ENCODE data around the gene TTBK2. TPM values are rescaled to one million over a fixed set of nuclear protein-coding genes. Genes with fewer than 3 reads are reported as not detected.

TTBK2 gene
- total and polyA plus RNA-seq, 2 donors (not counting 3 experiments of a cell fraction or from before 2014, with no cell fraction given): 4.4 to 17.1 TPM

DNA sequence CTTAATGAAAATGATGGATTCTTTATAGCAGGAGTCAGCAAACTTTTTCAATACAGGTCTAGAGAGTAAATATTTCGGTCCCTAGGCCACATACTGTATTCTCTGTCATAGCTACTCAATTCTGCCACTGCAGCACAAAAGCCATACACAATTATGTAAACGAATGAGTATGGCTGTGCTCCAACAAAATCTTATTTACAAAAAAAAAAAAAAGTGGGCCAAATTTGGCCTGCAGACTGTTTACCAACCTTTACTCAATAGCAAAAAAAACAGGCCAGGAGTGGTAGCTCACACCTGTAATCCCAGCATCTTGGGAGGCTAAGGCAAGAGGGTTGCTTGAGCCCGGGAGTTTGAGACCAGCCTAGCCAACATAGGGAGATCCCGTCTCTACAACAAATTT is 41.1 kb downstream of the TTBK2 start:
- Histone ChIP-seq H3K27ac (ENCODE audit: insufficient read depth, low read depth, low read length) (no peak overlapping the region), H3K36me3 (ENCODE audit: control insufficient read depth in 2 of 2, extremely low read depth in 1 of 2, insufficient read depth in 2 of 2, low read length in 2 of 2) (peaks cover 0 to 3% of the 10 kb centered on the region in 2 experiments), H3K27me3 (ENCODE audit: control insufficient read depth in 2 of 2, insufficient read depth in 2 of 2, low read length in 2 of 2) (no peaks in the 10 kb centered on the region), H3K4me1 (ENCODE audit: control insufficient read depth, extremely low read depth, insufficient read depth, low read length) (no peaks in the 10 kb centered on the region), H3K9me3 (replicated peaks; ENCODE audit: control insufficient read depth, insufficient read depth, low read length) (no peaks in the 10 kb centered on the region), H3K4me2 (ENCODE audit: insufficient read depth, low read length) (no peak overlapping the region), H3K79me2 (ENCODE audit: control insufficient read depth, insufficient read depth, low read length) (no peaks in the 10 kb centered on the region), H3K4me3 (replicated peaks in 1 of 3; ENCODE audit: insufficient read depth in 1 of 3, low read depth in 1 of 3, low read length in 3 of 3) (no peak overlapping the region), H2AFZ (ENCODE audit: low read depth, low read length) (no peak overlapping the region), H4K20me1 (replicated peaks; ENCODE audit: control insufficient read depth, extremely low read depth, insufficient read depth, low read length) (no peaks in the 10 kb centered on the region), H3K9ac (replicated peaks; ENCODE audit: extremely low read depth, insufficient read depth, low read length) (no peak overlapping the region), H3K9me1 (replicated peaks; ENCODE audit: control insufficient read depth, extremely low read depth, insufficient read depth, low read length) (no peaks in the 10 kb centered on the region)
- no peak for DNase-seq (ENCODE audit: low read depth, low spot score)
- dilution Hi-C loops (cut with MboI; ENCODE audit: extremely low pct_ligation_motif_present, low sequenced_read_pairs): no loop called here
- ChIA-PET CTCF (interaction anchor here (0.9 to 1.4 kb wide), 4 partner anchors 11 to 47 kb away, joined by 3 to 4 read pairs (median 4); no protein-coding TSS in a partner anchor), POLR2A (no interaction called here)
- no peak for TF ChIP-seq POLR2A (IDR thresholded peaks at IDR 0.05; ENCODE audit: low read depth, low read length)
- no peak for TF ChIP-seq GATA2 (IDR thresholded peaks at IDR 0.05; ENCODE audit: insufficient read depth, insufficient read length, low read depth, low read length)
- TF ChIP-seq, protein P1, sequence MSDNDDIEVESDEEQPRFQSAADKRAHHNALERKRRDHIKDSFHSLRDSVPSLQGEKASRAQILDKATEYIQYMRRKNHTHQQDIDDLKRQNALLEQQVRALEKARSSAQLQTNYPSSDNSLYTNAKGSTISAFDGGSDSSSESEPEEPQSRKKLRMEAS (IDR thresholded peaks at IDR 0.05; ENCODE audit: insufficient read depth, insufficient read length): no peak
- no peak for TF ChIP-seq EZH2 (IDR thresholded peaks at IDR 0.05; ENCODE audit: borderline replicate concordance, low read depth, low read length, severe bottlenecking)
- no peak for TF ChIP-seq MYC (IDR thresholded peaks at IDR 0.05; ENCODE audit: low read depth, low read length)
- TF ChIP-seq, protein P2, sequence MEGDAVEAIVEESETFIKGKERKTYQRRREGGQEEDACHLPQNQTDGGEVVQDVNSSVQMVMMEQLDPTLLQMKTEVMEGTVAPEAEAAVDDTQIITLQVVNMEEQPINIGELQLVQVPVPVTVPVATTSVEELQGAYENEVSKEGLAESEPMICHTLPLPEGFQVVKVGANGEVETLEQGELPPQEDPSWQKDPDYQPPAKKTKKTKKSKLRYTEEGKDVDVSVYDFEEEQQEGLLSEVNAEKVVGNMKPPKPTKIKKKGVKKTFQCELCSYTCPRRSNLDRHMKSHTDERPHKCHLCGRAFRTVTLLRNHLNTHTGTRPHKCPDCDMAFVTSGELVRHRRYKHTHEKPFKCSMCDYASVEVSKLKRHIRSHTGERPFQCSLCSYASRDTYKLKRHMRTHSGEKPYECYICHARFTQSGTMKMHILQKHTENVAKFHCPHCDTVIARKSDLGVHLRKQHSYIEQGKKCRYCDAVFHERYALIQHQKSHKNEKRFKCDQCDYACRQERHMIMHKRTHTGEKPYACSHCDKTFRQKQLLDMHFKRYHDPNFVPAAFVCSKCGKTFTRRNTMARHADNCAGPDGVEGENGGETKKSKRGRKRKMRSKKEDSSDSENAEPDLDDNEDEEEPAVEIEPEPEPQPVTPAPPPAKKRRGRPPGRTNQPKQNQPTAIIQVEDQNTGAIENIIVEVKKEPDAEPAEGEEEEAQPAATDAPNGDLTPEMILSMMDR (IDR thresholded peaks at IDR 0.05; ENCODE audit: extremely low read depth in 1 of 2, insufficient read depth in 1 of 2, low read depth in 1 of 2, low read length in 2 of 2): no peak
- intact Hi-C loops (cut with micrococcal nuclease): no loop called here
- BruUV-seq (replicated peaks): no TSS peak
- FAIRE-seq: no peak

DNA sequence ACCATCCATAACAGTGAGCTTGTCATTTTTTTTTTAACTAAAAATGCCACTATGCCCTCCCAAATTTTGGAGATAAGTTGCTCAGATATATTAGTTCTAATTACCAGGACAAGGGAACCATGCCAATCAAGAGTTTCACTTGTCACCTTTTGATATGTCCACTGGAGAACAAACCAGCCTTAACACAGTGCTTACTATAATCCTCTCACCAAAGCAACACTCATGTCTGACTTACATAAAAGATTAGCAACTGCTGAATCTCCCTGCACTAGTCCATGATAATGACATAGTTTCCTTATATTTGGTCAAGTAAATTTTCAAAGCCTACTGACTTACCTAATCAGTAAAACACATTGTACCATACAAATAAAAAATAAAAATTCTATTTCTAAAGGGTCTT is 44.4 kb downstream of the TTBK2 start:
- TF ChIP-seq EZH2 (IDR thresholded peaks at IDR 0.05; ENCODE audit: borderline replicate concordance, low read depth, low read length, severe bottlenecking): no peak
- TF ChIP-seq, protein P2 (IDR thresholded peaks at IDR 0.05; ENCODE audit: extremely low read depth in 1 of 2, insufficient read depth in 1 of 2, low read depth in 1 of 2, low read length in 2 of 2): no peak
- TF ChIP-seq FOS (IDR thresholded peaks at IDR 0.05; ENCODE audit: borderline replicate concordance, insufficient read depth, low read length): no peak
- TF ChIP-seq POLR2AphosphoS5 (IDR thresholded peaks at IDR 0.05; ENCODE audit: insufficient read depth, low read depth, low read length): no peak
- no peak for TF ChIP-seq POLR2A (IDR thresholded peaks at IDR 0.05; ENCODE audit: low read depth, low read length)
- TF ChIP-seq GATA2 (IDR thresholded peaks at IDR 0.05; ENCODE audit: insufficient read depth, insufficient read length, low read depth, low read length): no peak
- TF ChIP-seq, protein P1 (IDR thresholded peaks at IDR 0.05; ENCODE audit: insufficient read depth, insufficient read length): no peak
- no peak for TF ChIP-seq JUN (IDR thresholded peaks at IDR 0.05; ENCODE audit: borderline replicate concordance, insufficient read depth, insufficient read length, low read depth)
- no peak for TF ChIP-seq MYC (IDR thresholded peaks at IDR 0.05; ENCODE audit: low read depth, low read length)
- Histone ChIP-seq H3K4me2 (ENCODE audit: insufficient read depth, low read length) (no peak overlapping the region), H3K9ac (replicated peaks; ENCODE audit: extremely low read depth, insufficient read depth, low read length) (no peak overlapping the region), H4K20me1 (replicated peaks; ENCODE audit: control insufficient read depth, extremely low read depth, insufficient read depth, low read length) (no peaks in the 10 kb centered on the region), H2AFZ (ENCODE audit: low read depth, low read length) (no peak overlapping the region), H3K79me2 (ENCODE audit: control insufficient read depth, insufficient read depth, low read length) (no peaks in the 10 kb centered on the region), H3K9me3 (replicated peaks; ENCODE audit: control insufficient read depth, insufficient read depth, low read length) (no peaks in the 10 kb centered on the region), H3K4me3 (replicated peaks in 1 of 3; ENCODE audit: insufficient read depth in 1 of 3, low read depth in 1 of 3, low read length in 3 of 3) (no peak overlapping the region), H3K36me3 (ENCODE audit: control insufficient read depth in 2 of 2, extremely low read depth in 1 of 2, insufficient read depth in 2 of 2, low read length in 2 of 2) (peaks cover 0 to 3% of the 10 kb centered on the region in 2 experiments), H3K4me1 (ENCODE audit: control insufficient read depth, extremely low read depth, insufficient read depth, low read length) (peaks cover 5% of the 10 kb centered on the region), H3K27ac (ENCODE audit: insufficient read depth, low read depth, low read length) (no peak overlapping the region), H3K27me3 (ENCODE audit: control insufficient read depth in 2 of 2, insufficient read depth in 2 of 2, low read length in 2 of 2) (no peaks in the 10 kb centered on the region), H3K9me1 (replicated peaks; ENCODE audit: control insufficient read depth, extremely low read depth, insufficient read depth, low read length) (no peaks in the 10 kb centered on the region)
- intact Hi-C loops (cut with micrococcal nuclease) (no loop called here), dilution Hi-C loops (cut with MboI; ENCODE audit: extremely low pct_ligation_motif_present, low sequenced_read_pairs) (no loop called here)
- no peak for FAIRE-seq
- DNase-seq (ENCODE audit: low read depth, low spot score): no peak
- BruUV-seq (replicated peaks): no TSS peak
- ChIA-PET POLR2A (no interaction called here), CTCF (no interaction called here)
